ENCODE data around the gene ADA. TPM values are rescaled to one million over a fixed set of nuclear protein-coding genes. Genes with fewer than 3 reads are reported as not detected.

The ADA gene
- total and polyA plus RNA-seq, 9 of the 15 experiments (the other 6 are each of a cell fraction or from before 2014, with no cell fraction given): 2.4 to 26.1 (median 5.3) TPM

GRCh38 chr20:44620030-44620429, 31.5 kb downstream of the ADA start:
- ATAC-seq (no peak), FAIRE-seq (no peak), DNase-seq (ENCODE audit: extremely low read depth in 1 of 4, low spot score in 3 of 4) (no peak)
- Histone ChIP-seq H3K4me2 (ENCODE audit: insufficient read depth, low read length) (no peak overlapping the region), H3K9me1 (ENCODE audit: control insufficient read depth, insufficient read depth, low read length) (no peaks in the 10 kb centered on the region), H2AFZ (ENCODE audit: low read depth, low read length) (no peak overlapping the region), H3K79me2 (ENCODE audit: control insufficient read depth, insufficient read depth, low read length) (no peaks in the 10 kb centered on the region), H3K9me3 (replicated peaks; ENCODE audit: control insufficient read depth, insufficient read depth, low read depth, low read length) (no peaks in the 10 kb centered on the region), H3K27me3 (ENCODE audit: control insufficient read depth in 2 of 2, insufficient read depth in 2 of 2, low read length in 2 of 2) (no peaks in the 10 kb centered on the region), H3K9ac (ENCODE audit: insufficient read depth in 1 of 2, low read depth in 2 of 2, low read length in 2 of 2) (no peak overlapping the region), H3K27ac (ENCODE audit: extremely low read depth, low read depth, low read length) (no peak overlapping the region), H3K36me3 (ENCODE audit: control insufficient read depth, insufficient read depth, low read length) (no peaks in the 10 kb centered on the region), H3K4me3 (no peak overlapping the region), H3K4me1 (replicated peaks in 1 of 2; ENCODE audit: control insufficient read depth in 2 of 2, insufficient read depth in 2 of 2, low read length in 2 of 2) (peaks cover 10 to 18% of the 10 kb centered on the region in 2 experiments; a peak in 4 of 5 replicates), H4K20me1 (replicated peaks; ENCODE audit: control insufficient read depth, insufficient read depth, low read length) (no peaks in the 10 kb centered on the region)
- in situ Hi-C loops (cut with MboI) (no loop called here), intact Hi-C loops (cut with micrococcal nuclease) (no loop called here)
- ChIA-PET CTCF (ENCODE audit: low intra/inter-chr PET ratio) (no interaction called here), POLR2A (interaction anchor here (1.0 kb wide), 1 partner anchor 17 kb away, joined by 3 read pairs; no protein-coding TSS in a partner anchor)
- 58% methylated on average over 5 of the region's 5 CpGs for WGBS (ENCODE audit: insufficient coverage, low coverage, missing lambda C conversion rate)
- BruUV-seq (replicated peaks): no TSS peak
- TF ChIP-seq HDGF (IDR thresholded peaks at IDR 0.05) (no peak), FOXP1 (CRISPR knock-in tag; IDR thresholded peaks at IDR 0.05) (no peak), BRD4 (IDR thresholded peaks at IDR 0.05) (no peak), NR2C2 (CRISPR knock-in tag; IDR thresholded peaks at IDR 0.05) (no peak), NR2C2 (tag; IDR thresholded peaks at IDR 0.05) (no peak), GTF3C2 (IDR thresholded peaks at IDR 0.05; ENCODE audit: borderline replicate concordance, extremely low read depth, insufficient read length) (no peak), ZNF12 (CRISPR knock-in tag; IDR thresholded peaks at IDR 0.05) (no peak), GATAD2A (IDR thresholded peaks at IDR 0.05) (no peak), CBX3 (IDR thresholded peaks at IDR 0.05; ENCODE audit: borderline replicate concordance in 1 of 2, low read length in 2 of 2) (no peak), ZNF436 (CRISPR knock-in tag; IDR thresholded peaks at IDR 0.05) (no peak), GABPB2 (CRISPR knock-in tag; conservative IDR thresholded peaks at IDR 0.05) (no peak), KDM4B (IDR thresholded peaks at IDR 0.05; ENCODE audit: borderline replicate concordance in 2 of 2, low read depth in 1 of 2) (no peak), IRF9 (tag; IDR thresholded peaks at IDR 0.05) (no peak), MAZ (CRISPR knock-in tag; conservative IDR thresholded peaks at IDR 0.05 in 1 of 2, IDR thresholded peaks at IDR 0.05 in 1 of 2) (no peak), GTF2A2 (tag; IDR thresholded peaks at IDR 0.05) (no peak)
- TF ChIP-seq, protein P1, sequence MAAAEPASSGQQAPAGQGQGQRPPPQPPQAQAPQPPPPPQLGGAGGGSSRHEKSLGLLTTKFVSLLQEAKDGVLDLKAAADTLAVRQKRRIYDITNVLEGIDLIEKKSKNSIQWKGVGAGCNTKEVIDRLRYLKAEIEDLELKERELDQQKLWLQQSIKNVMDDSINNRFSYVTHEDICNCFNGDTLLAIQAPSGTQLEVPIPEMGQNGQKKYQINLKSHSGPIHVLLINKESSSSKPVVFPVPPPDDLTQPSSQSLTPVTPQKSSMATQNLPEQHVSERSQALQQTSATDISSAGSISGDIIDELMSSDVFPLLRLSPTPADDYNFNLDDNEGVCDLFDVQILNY (CRISPR knock-in tag; IDR thresholded peaks at IDR 0.05): no peak
